ENCODE measurements around the gene LAMA5. TPM values are rescaled to one million over a fixed set of nuclear protein-coding genes. Genes with fewer than 3 reads are reported as not detected.

The LAMA5 gene
- total RNA-seq, 1 donor from 2014 or later, result 240 TPM

GRCh38 chr20:62319346-62319909 is 47.7 kb downstream of the LAMA5 start:
- DNase-seq (ENCODE audit: low read depth), result no peak
- no peak overlapping the region for H3K4me3 ChIP-seq (ENCODE audit: low read depth, low read length)
- TF ChIP-seq CTCF (conservative IDR thresholded peaks at IDR 0.05; ENCODE audit: low read depth, low read length), result no peak

- no peak overlapping the region for H3K4me3 ChIP-seq (ENCODE audit: low read depth, low read length)
- no peak for DNase-seq (ENCODE audit: low read depth)
- TF ChIP-seq CTCF (conservative IDR thresholded peaks at IDR 0.05; ENCODE audit: low read depth, low read length), result no peak
Measured at GRCh38 chr20:62318400-62319345, 48.4 kb downstream of the LAMA5 start.

- no peak for TF ChIP-seq CTCF (conservative IDR thresholded peaks at IDR 0.05; ENCODE audit: low read depth, low read length)
- no peak overlapping the region for H3K4me3 ChIP-seq (ENCODE audit: low read depth, low read length)
- no peak for DNase-seq (ENCODE audit: low read depth)
Measured at GRCh38 chr20:62317167-62317655, 49.9 kb downstream of the LAMA5 start.

GRCh38 chr20:62316331-62317166 is 50.6 kb downstream of the LAMA5 start:
- no peak overlapping the region for H3K4me3 ChIP-seq (ENCODE audit: low read depth, low read length)
- no peak for TF ChIP-seq CTCF (conservative IDR thresholded peaks at IDR 0.05; ENCODE audit: low read depth, low read length)
- DNase-seq (ENCODE audit: low read depth), result no peak

- no peak overlapping the region for H3K4me3 ChIP-seq (ENCODE audit: low read depth, low read length)
- no peak for TF ChIP-seq CTCF (conservative IDR thresholded peaks at IDR 0.05; ENCODE audit: low read depth, low read length)
- DNase-seq (ENCODE audit: low read depth), result no peak
Measured at GRCh38 chr20:62315773-62316172, 51.3 kb downstream of the LAMA5 start.

GRCh38 chr20:62314711-62315302 is 52.3 kb downstream of the LAMA5 start:
- DNase-seq (ENCODE audit: low read depth), result no peak
- no peak overlapping the region for H3K4me3 ChIP-seq (ENCODE audit: low read depth, low read length)
- no peak for TF ChIP-seq CTCF (conservative IDR thresholded peaks at IDR 0.05; ENCODE audit: low read depth, low read length)

All from epithelial cell of proximal tubule (primary cell).